ENCODE data around the gene RNASEH2A. TPM values are rescaled to one million over a fixed set of nuclear protein-coding genes. Genes with fewer than 3 reads are reported as not detected.

RNASEH2A gene
- total and polyA plus RNA-seq, 2 of the 13 experiments (the other 11 are each of a cell fraction or from before 2014, with no cell fraction given): 25.1 to 35.8 TPM

- TF ChIP-seq, protein P1, sequence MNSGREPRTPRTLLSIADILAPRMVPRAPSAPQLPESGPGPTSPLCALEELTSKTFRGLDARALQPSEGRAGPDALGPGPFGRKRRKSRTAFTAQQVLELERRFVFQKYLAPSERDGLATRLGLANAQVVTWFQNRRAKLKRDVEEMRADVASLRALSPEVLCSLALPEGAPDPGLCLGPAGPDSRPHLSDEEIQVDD (CRISPR knock-in tag; IDR thresholded peaks at IDR 0.05; ENCODE audit: borderline replicate concordance): no peak
- TF ChIP-seq, protein P2, sequence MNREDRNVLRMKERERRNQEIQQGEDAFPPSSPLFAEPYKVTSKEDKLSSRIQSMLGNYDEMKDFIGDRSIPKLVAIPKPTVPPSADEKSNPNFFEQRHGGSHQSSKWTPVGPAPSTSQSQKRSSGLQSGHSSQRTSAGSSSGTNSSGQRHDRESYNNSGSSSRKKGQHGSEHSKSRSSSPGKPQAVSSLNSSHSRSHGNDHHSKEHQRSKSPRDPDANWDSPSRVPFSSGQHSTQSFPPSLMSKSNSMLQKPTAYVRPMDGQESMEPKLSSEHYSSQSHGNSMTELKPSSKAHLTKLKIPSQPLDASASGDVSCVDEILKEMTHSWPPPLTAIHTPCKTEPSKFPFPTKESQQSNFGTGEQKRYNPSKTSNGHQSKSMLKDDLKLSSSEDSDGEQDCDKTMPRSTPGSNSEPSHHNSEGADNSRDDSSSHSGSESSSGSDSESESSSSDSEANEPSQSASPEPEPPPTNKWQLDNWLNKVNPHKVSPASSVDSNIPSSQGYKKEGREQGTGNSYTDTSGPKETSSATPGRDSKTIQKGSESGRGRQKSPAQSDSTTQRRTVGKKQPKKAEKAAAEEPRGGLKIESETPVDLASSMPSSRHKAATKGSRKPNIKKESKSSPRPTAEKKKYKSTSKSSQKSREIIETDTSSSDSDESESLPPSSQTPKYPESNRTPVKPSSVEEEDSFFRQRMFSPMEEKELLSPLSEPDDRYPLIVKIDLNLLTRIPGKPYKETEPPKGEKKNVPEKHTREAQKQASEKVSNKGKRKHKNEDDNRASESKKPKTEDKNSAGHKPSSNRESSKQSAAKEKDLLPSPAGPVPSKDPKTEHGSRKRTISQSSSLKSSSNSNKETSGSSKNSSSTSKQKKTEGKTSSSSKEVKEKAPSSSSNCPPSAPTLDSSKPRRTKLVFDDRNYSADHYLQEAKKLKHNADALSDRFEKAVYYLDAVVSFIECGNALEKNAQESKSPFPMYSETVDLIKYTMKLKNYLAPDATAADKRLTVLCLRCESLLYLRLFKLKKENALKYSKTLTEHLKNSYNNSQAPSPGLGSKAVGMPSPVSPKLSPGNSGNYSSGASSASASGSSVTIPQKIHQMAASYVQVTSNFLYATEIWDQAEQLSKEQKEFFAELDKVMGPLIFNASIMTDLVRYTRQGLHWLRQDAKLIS (CRISPR knock-in tag; IDR thresholded peaks at IDR 0.05): peak; percentile 61; the same call in 1 of the 2 replicates
- TF ChIP-seq PAWR (CRISPR knock-in tag; IDR thresholded peaks at IDR 0.05; ENCODE audit: borderline replicate concordance): 0 out of 2 replicates have a peak, but pooled peaks have one; percentile 40
- no peak for TF ChIP-seq CEBPB (IDR thresholded peaks at IDR 0.05; ENCODE audit: borderline replicate concordance, low read depth, low read length)
- peak; percentile 86; the same call in 1 of the 2 replicates for TF ChIP-seq NAIF1 (CRISPR knock-in tag; IDR thresholded peaks at IDR 0.05; ENCODE audit: borderline replicate concordance)
- TF ChIP-seq ZNF510 (CRISPR knock-in tag; IDR thresholded peaks at IDR 0.05; ENCODE audit: low read depth): peak; percentile 94
- peak; percentile 55 for TF ChIP-seq RXRA (CRISPR knock-in tag; IDR thresholded peaks at IDR 0.05)
- peak; percentile 57; the same call in 1 of the 2 replicates for TF ChIP-seq SP2 (CRISPR knock-in tag; IDR thresholded peaks at IDR 0.05)
- TF ChIP-seq KDM4B (CRISPR knock-in tag; IDR thresholded peaks at IDR 0.05): no peak
- TF ChIP-seq ELF1 (CRISPR knock-in tag; IDR thresholded peaks at IDR 0.05): 0 out of 2 replicates have a peak, but pooled peaks have one; percentile 31
- TF ChIP-seq MTA1 (CRISPR knock-in tag; IDR thresholded peaks at IDR 0.05; ENCODE audit: borderline replicate concordance): peak; percentile 53
- TF ChIP-seq GPBP1L1 (CRISPR knock-in tag; IDR thresholded peaks at IDR 0.05): no peak
- TF ChIP-seq, protein P3, sequence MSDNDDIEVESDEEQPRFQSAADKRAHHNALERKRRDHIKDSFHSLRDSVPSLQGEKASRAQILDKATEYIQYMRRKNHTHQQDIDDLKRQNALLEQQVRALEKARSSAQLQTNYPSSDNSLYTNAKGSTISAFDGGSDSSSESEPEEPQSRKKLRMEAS (IDR thresholded peaks at IDR 0.05): peak; percentile 93
- TF ChIP-seq GTF3A (CRISPR knock-in tag; conservative IDR thresholded peaks at IDR 0.05): peak; percentile 29; the same call in 1 of the 2 replicates
- peak; percentile 98 for TF ChIP-seq ZFP62 (CRISPR knock-in tag; IDR thresholded peaks at IDR 0.05)
- TF ChIP-seq SNRNP70 (IDR thresholded peaks at IDR 0.05; ENCODE audit: low read depth, low read length): no peak
- TF ChIP-seq ZNF205 (CRISPR knock-in tag; IDR thresholded peaks at IDR 0.05): peak; percentile 65; the same call in 1 of the 2 replicates
- TF ChIP-seq LCORL (IDR thresholded peaks at IDR 0.05): no peak
- peak; percentile 14; the same call in 1 of the 2 replicates for TF ChIP-seq LCORL (CRISPR knock-in tag; IDR thresholded peaks at IDR 0.05)
- no peak for TF ChIP-seq SOX6 (IDR thresholded peaks at IDR 0.05)
- peak; percentile 32; the same call in 1 of the 2 replicates for TF ChIP-seq SOX6 (CRISPR knock-in tag; IDR thresholded peaks at IDR 0.05)
- TF ChIP-seq, protein P4, sequence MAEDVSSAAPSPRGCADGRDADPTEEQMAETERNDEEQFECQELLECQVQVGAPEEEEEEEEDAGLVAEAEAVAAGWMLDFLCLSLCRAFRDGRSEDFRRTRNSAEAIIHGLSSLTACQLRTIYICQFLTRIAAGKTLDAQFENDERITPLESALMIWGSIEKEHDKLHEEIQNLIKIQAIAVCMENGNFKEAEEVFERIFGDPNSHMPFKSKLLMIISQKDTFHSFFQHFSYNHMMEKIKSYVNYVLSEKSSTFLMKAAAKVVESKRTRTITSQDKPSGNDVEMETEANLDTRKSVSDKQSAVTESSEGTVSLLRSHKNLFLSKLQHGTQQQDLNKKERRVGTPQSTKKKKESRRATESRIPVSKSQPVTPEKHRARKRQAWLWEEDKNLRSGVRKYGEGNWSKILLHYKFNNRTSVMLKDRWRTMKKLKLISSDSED (CRISPR knock-in tag; IDR thresholded peaks at IDR 0.05): no peak
- peak; percentile 86 for TF ChIP-seq TBX2 (CRISPR knock-in tag; IDR thresholded peaks at IDR 0.05; ENCODE audit: borderline replicate concordance)
- no peak for TF ChIP-seq ZNF567 (CRISPR knock-in tag; IDR thresholded peaks at IDR 0.05; ENCODE audit: borderline replicate concordance)
Measured at GRCh38 chr19:12801466-12802266, 4.7 kb upstream of the RNASEH2A start, which contains the start of the genes PRDX2 and THSD8 (continued).
